Measurements from ENCODE around the gene ATM.

DNA sequence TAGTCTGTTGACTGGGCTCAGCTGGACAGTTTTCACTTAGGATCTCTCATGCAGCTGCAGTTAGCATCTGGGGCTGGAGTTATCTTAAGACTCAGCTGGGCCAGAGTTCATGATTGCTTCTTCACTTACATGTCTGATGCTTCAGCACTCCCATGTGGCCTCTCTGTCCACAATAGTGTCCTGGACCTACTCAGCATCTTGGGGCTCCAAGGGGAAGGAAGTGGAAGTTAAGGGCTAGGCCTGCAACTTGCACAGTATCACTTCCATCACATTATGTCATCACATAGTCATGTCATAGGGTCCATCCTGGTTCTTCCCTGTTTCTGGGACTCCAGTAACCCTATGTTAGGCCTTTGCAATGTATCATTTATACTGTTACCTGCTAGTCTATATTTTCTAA, 128.6 kb downstream of the ATM start:
- TF ChIP-seq, protein P1, sequence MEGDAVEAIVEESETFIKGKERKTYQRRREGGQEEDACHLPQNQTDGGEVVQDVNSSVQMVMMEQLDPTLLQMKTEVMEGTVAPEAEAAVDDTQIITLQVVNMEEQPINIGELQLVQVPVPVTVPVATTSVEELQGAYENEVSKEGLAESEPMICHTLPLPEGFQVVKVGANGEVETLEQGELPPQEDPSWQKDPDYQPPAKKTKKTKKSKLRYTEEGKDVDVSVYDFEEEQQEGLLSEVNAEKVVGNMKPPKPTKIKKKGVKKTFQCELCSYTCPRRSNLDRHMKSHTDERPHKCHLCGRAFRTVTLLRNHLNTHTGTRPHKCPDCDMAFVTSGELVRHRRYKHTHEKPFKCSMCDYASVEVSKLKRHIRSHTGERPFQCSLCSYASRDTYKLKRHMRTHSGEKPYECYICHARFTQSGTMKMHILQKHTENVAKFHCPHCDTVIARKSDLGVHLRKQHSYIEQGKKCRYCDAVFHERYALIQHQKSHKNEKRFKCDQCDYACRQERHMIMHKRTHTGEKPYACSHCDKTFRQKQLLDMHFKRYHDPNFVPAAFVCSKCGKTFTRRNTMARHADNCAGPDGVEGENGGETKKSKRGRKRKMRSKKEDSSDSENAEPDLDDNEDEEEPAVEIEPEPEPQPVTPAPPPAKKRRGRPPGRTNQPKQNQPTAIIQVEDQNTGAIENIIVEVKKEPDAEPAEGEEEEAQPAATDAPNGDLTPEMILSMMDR (IDR thresholded peaks at IDR 0.05), result no peak
- no peak for TF ChIP-seq POLR2A (IDR thresholded peaks at IDR 0.05)

All from body of pancreas (tissue), 4 donors.